SK-N-SH (cell line): ENCODE measurements around the gene CLGN. TPM values are rescaled to one million over a fixed set of nuclear protein-coding genes. Genes with fewer than 3 reads are reported as not detected.

Experiments
- CTCF ChIA-PET: fragments of 300-600, 350-600 bp; formaldehyde crosslinking; extraction: SDS; loops from one replicate; lab custom pipeline; 2021; lab: Yijun Ruan, JAX
- POLR2A ChIA-PET: fragments of 350-600 bp; sonication (Branson Sonifier 250); formaldehyde crosslinking; extraction: SDS; loops from one replicate; lab custom pipeline; 2020; ENCODE audit warnings: antibody characterized with exemption, inconsistent platforms; lab: Yijun Ruan, JAX
- DNase-seq: peaks from one replicate; pipeline ENCODE4 v3.0.0; 2012
- H2AFZ ChIP-seq: fragments of 200-600 bp; sonication (generic); 2 replicates; pipeline ENCODE4 v1.8.1; 2016; ENCODE audit warnings: antibody characterized with exemption, mild to moderate bottlenecking, low read depth
- H3F3A ChIP-seq: fragments of 200-600 bp; sonication (generic); replicated peaks from 2 replicates; pipeline ENCODE3; 2016; ENCODE audit warnings: antibody characterized with exemption, mild to moderate bottlenecking; ENCODE audit not compliant: insufficient read depth
- H3K27ac ChIP-seq, 2 experiments: fragments of 200-500 bp in 1 of 2; fragments of 200-600 bp in 1 of 2; sonication (Bioruptor generic) in 1 of 2; sonication (generic), shearing (Covaris generic) in 1 of 2; 2 replicates each; pipeline versions ENCODE4 v1.5.1 to v1.6.1; 2014 to 2016; ENCODE audit warnings: low read depth in 2 of 2, inconsistent platforms in 1 of 2, low read length in 1 of 2, mild to moderate bottlenecking in 1 of 2, mixed read lengths in 1 of 2
- H3K27me3 ChIP-seq: fragments of 200-600 bp; sonication (generic), shearing (Covaris generic); 2 replicates; pipeline ENCODE4 v1.6.1; 2016; ENCODE audit warnings: mixed run types; ENCODE audit not compliant: insufficient read depth
- H3K36me3 ChIP-seq, 2 experiments: fragments of 200-500 bp in 1 of 2; fragments of 200-600 bp in 1 of 2; sonication (Bioruptor generic) in 1 of 2; sonication (generic) in 1 of 2; replicated peaks in 1 of 2; 2 replicates each; pipeline versions ENCODE3 to v1.5.1; 2014 to 2016; ENCODE audit warnings: low read length in 1 of 2, mild to moderate bottlenecking in 1 of 2; ENCODE audit not compliant: insufficient read depth in 2 of 2, control insufficient read depth in 1 of 2
- H3K4me1 ChIP-seq, 2 experiments: fragments of 200-500 bp in 1 of 2; fragments of 200-600 bp in 1 of 2; sonication (Bioruptor generic) in 1 of 2; sonication (generic), shearing (Covaris generic) in 1 of 2; 2 replicates each; pipeline versions ENCODE4 v1.5.1 to v1.6.1; 2014 to 2016; ENCODE audit warnings: low read depth in 1 of 2, low read length in 1 of 2, mixed run types in 1 of 2; ENCODE audit not compliant: insufficient read depth in 2 of 2, control insufficient read depth in 1 of 2
- H3K4me2 ChIP-seq: fragments of 200-600 bp; sonication (generic), shearing (Covaris generic); 2 replicates; pipeline ENCODE4 v1.6.1; 2017; ENCODE audit warnings: mixed run types
- H3K4me3 ChIP-seq, 2 experiments: fragments of 200-500 bp in 1 of 2; fragments of 200-600 bp in 1 of 2; sonication (Bioruptor generic) in 1 of 2; sonication (generic), shearing (Covaris generic) in 1 of 2; 2 replicates each; pipeline versions ENCODE4 v1.5.1 to v1.8.1; 2014 to 2016; ENCODE audit warnings: low read depth in 2 of 2, inconsistent platforms in 1 of 2, low read length in 1 of 2, mild to moderate bottlenecking in 1 of 2, mixed read lengths in 1 of 2, moderate library complexity in 1 of 2
- H3K79me2 ChIP-seq: fragments of 200-600 bp; sonication (generic); 2 replicates; pipeline ENCODE4 v1.8.1; 2017; ENCODE audit warnings: mild to moderate bottlenecking; ENCODE audit not compliant: insufficient read depth
- H3K9ac ChIP-seq: fragments of 200-600 bp; sonication (generic); 2 replicates; pipeline ENCODE4 v1.6.1; 2017; ENCODE audit warnings: mixed run types
- H3K9me2 ChIP-seq: fragments of 200-600 bp; sonication (generic); 2 replicates; pipeline ENCODE4 v1.6.1; 2017; ENCODE audit warnings: mixed run types
- H3K9me3 ChIP-seq: fragments of 200-600 bp; sonication (generic); 2 replicates; pipeline ENCODE4 v1.6.1; 2017; ENCODE audit warnings: mixed run types, mild to moderate bottlenecking, moderate library complexity
- H4K20me1 ChIP-seq: fragments of 200-600 bp; sonication (generic); 2 replicates; pipeline ENCODE4 v1.6.1; 2017; ENCODE audit warnings: mild to moderate bottlenecking, mixed run types; ENCODE audit not compliant: insufficient read depth
- CHD2 ChIP-seq: fragments of 150-350 bp; IDR thresholded peaks from 2 replicates; pipeline ENCODE4 v1.6.1; 2018; ENCODE audit warnings: low read length; ENCODE audit not compliant: partially characterized antibody
- CTCF ChIP-seq: fragments of 200-600 bp; sonication (generic); IDR thresholded peaks from 2 replicates; pipeline ENCODE4 v1.6.1; 2017; ENCODE audit warnings: antibody characterized with exemption, mild to moderate bottlenecking, moderate library complexity
- EZH2phosphoT487 ChIP-seq: fragments of 200-600 bp; sonication (generic); IDR thresholded peaks from 2 replicates; pipeline ENCODE4 v1.6.1; 2017; ENCODE audit warnings: low read depth, mixed run types, mild to moderate bottlenecking, antibody characterized with exemption, moderate library complexity, borderline replicate concordance
- FOXM1 ChIP-seq: IDR thresholded peaks from 2 replicates; pipeline ENCODE4 v1.4.0; 2012; ENCODE audit warnings: low read depth, mild to moderate bottlenecking
- GABPA ChIP-seq: IDR thresholded peaks from 2 replicates; pipeline ENCODE4 v1.4.0; 2012; ENCODE audit warnings: low read depth, mild to moderate bottlenecking
- IRF3 ChIP-seq: fragments of 150-350 bp; IDR thresholded peaks from 2 replicates; pipeline ENCODE4 v1.6.1; 2016; ENCODE audit warnings: mild to moderate bottlenecking, low read depth, low read length
- JUND ChIP-seq: IDR thresholded peaks from 2 replicates; pipeline ENCODE4 v1.4.0; 2012
- MAX ChIP-seq: IDR thresholded peaks from 2 replicates; pipeline ENCODE4 v1.4.0; 2012; ENCODE audit warnings: low read depth
- MXI1 ChIP-seq: IDR thresholded peaks from 2 replicates; pipeline ENCODE4 v1.6.1; 2012; ENCODE audit warnings: mild to moderate bottlenecking, low read depth, low read length, improper control_type of control experiment
- PBX3 ChIP-seq: IDR thresholded peaks from 2 replicates; pipeline ENCODE4; 2012
- RFX5 ChIP-seq: IDR thresholded peaks from 2 replicates; pipeline ENCODE4 v1.6.1; 2012; ENCODE audit warnings: mild to moderate bottlenecking, improper control_type of control experiment, low read length
- RXRA ChIP-seq: IDR thresholded peaks from 2 replicates; pipeline ENCODE4 v1.4.0; 2012; ENCODE audit warnings: low read depth, mild to moderate bottlenecking, borderline replicate concordance
- SIN3A ChIP-seq: IDR thresholded peaks from 2 replicates; pipeline ENCODE4 v1.6.1; 2012; ENCODE audit warnings: low read depth, mild to moderate bottlenecking, low read length, moderate library complexity, borderline replicate concordance
- TAF1 ChIP-seq: IDR thresholded peaks from 2 replicates; pipeline ENCODE4 v1.6.1; 2012; ENCODE audit warnings: low read depth, mild to moderate bottlenecking, low read length, moderate library complexity, borderline replicate concordance
- USF1 ChIP-seq: IDR thresholded peaks from 2 replicates; pipeline ENCODE4 v1.4.0; 2012; ENCODE audit warnings: low read depth, borderline replicate concordance
- USF2 ChIP-seq: fragments of 150-350 bp; IDR thresholded peaks from 2 replicates; pipeline ENCODE4 v1.6.1; 2017; ENCODE audit warnings: antibody characterized with exemption, low read length, low read depth, borderline replicate concordance
- YY1 ChIP-seq: IDR thresholded peaks from 2 replicates; pipeline ENCODE4 v1.4.0; 2012; ENCODE audit warnings: low read depth, mild to moderate bottlenecking
- ZBTB33 ChIP-seq: IDR thresholded peaks from 2 replicates; pipeline ENCODE4 v1.4.0; 2012; ENCODE audit warnings: low read depth, borderline replicate concordance
- WGBS: methylation state at CpG from one replicate; pipeline ENCODE4 v1.1.6; 2017; ENCODE audit warnings: low lambda C conversion rate; 5-methylcytosine and 5-hydroxymethylcytosine counted together
- polyA plus RNA-seq, 3 experiments: library from polyadenylated mRNA; depleted of rRNA; stranded (reverse); fragments of >200 nt; gene quantifications; 2 replicates each; pipeline ENCODE4 v1.2.3, GENCODE V29; 2012

Gene CLGN
- polyA plus RNA-seq, 1 of the 3 experiments (the other 2 are of a cell fraction), result 0.72 TPM

- TF ChIP-seq MAX, result peak; percentile 52
- no peak for TF ChIP-seq USF2
- no peak for TF ChIP-seq RXRA
- peak; percentile 82 for TF ChIP-seq MXI1
- no peak for TF ChIP-seq USF1
- no peak for TF ChIP-seq YY1
- TF ChIP-seq FOXM1, result no peak
- TF ChIP-seq IRF3, result no peak
- TF ChIP-seq SIN3A, result peak; percentile 34; the same call in 1 of the 2 replicates
- no peak for TF ChIP-seq JUND
- TF ChIP-seq CHD2, result peak; percentile 43
- TF ChIP-seq RFX5, result no peak
Measured at GRCh38 chr4:140427106-140427918, at the start of gene CLGN (continued).

- no peaks in the 10 kb centered on the region for H3K36me3 ChIP-seq
- no peak overlapping the region for H2AFZ ChIP-seq
- no peak overlapping the region for H3K4me2 ChIP-seq
- H3K9ac ChIP-seq, result no peak overlapping the region
- H3K9me2 ChIP-seq, result no peaks in the 10 kb centered on the region
- H3K27ac ChIP-seq, result peak overlapping the region in 1 of 2 experiments; percentile 22; a peak in 1 of 4 replicates
- no peaks in the 10 kb centered on the region for H3K9me3 ChIP-seq
- H4K20me1 ChIP-seq, result no peaks in the 10 kb centered on the region
- 46% methylated on average over 2 of the region's 2 CpGs for WGBS
- H3K4me3 ChIP-seq, result no peak overlapping the region
- POLR2A ChIA-PET, result no interaction called here
- no peaks in the 10 kb centered on the region for H3F3A ChIP-seq
- no peak for DNase-seq
- no peaks in the 10 kb centered on the region for H3K79me2 ChIP-seq
- H3K4me1 ChIP-seq, result no peaks in the 10 kb centered on the region; a peak in 1 of 4 replicates
- peaks cover 7% of the 10 kb centered on the region; the same call in 1 of the 2 replicates for H3K27me3 ChIP-seq
- CTCF ChIA-PET, result interaction anchor here (0.6 to 1.2 kb wide), 2 partner anchors 44 to 138 kb away, joined by 3 read pairs; no protein-coding TSS in a partner anchor
- TF ChIP-seq GABPA (no peak), ZBTB33 (no peak), CTCF (no peak), PBX3 (no peak), TAF1 (no peak), EZH2phosphoT487 (no peak), MXI1 (no peak), RFX5 (no peak)
Measured at GRCh38 chr4:140472156-140472555, 44.7 kb upstream of the CLGN start.
